ENCODE data around the gene AKAP6. TPM values are rescaled to one million over a fixed set of nuclear protein-coding genes. Genes with fewer than 3 reads are reported as not detected.
A peak's percentile ranks its signal among the peaks of the same experiment; 100 is the strongest.
"Not testable (repeated sequence)": the region's sequence is repeated elsewhere in the genome, so short reads cannot be mapped to it uniquely, and the experiment has no call there.

AKAP6 gene
- polyA plus RNA-seq, 1 donor = 8.5 TPM

DNA sequence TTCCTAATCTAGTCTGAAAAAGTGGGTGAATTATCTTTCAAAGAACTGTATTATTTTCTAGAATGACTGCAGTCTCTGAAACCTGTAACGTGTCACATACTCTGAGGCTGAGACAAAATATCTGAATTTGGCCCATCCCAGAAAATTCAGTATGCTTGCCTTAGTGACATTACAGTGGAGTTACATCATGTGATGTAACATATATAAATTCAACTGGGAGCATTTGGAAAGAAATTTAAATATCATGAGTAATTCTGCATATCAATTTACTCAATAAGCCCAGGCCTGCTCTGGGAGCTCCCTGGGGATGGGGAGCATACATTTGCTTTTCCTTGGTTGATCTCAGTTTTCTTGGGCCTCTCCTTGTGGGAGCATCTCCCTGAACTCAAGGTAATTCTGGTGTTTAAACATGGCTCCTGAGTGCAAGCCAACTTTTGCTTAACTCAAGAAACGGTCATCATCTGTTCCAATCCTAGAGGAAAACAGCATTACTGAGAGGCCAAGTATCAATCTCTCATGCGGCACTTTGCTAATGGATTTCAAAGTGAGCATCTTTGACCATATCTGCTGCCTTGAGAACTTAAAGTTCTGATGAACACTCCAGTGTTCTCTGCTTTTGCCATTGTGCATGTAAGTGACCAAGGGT, 54.4 kb downstream of the AKAP6 start:
- WGBS (ENCODE audit: insufficient coverage, low lambda C conversion rate) = no CpG with 5 or more reads among the region's 3 CpGs
- H3K4me3 ChIP-seq (ENCODE audit: low read length) = no peak overlapping the region
- H3K27ac ChIP-seq (ENCODE audit: low read length) = no peak overlapping the region
- no peak for DNase-seq
- no peaks in the 10 kb centered on the region for H3K4me1 ChIP-seq (ENCODE audit: control insufficient read depth, insufficient read depth, low read length)
- H3K27me3 ChIP-seq (ENCODE audit: control insufficient read depth, insufficient read depth, low read length) = no peaks in the 10 kb centered on the region
- H3K9me3 ChIP-seq (ENCODE audit: control insufficient read depth, low read depth, low read length) = no peaks in the 10 kb centered on the region
- H3K36me3 ChIP-seq (ENCODE audit: control insufficient read depth, insufficient read depth, low read length) = no peaks in the 10 kb centered on the region

DNA sequence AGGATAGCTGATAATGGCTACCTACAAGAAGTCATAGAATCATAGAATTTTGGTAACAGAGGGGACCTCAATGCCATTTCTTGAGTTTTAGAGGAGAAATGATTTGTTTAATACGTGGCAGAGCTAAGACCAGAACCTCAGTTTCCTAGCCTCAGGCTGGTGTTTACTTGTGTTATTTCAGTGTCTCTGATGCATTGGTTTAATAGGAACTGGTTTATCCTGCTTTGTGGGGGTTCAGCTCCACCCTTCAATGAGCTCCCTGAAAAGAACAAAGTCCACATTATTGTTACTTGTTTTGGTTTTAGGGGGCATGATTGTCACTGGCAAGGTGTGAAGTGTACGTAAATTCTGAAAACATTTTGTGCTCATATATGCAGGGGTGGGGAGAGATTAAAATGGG, 55.4 kb downstream of the AKAP6 start:
- Histone ChIP-seq H3K9me3 (ENCODE audit: control insufficient read depth, low read depth, low read length) (no peaks in the 10 kb centered on the region), H3K36me3 (ENCODE audit: control insufficient read depth, insufficient read depth, low read length) (no peaks in the 10 kb centered on the region), H3K4me3 (ENCODE audit: low read length) (no peak overlapping the region), H3K27ac (ENCODE audit: low read length) (no peak overlapping the region), H3K4me1 (ENCODE audit: control insufficient read depth, insufficient read depth, low read length) (no peaks in the 10 kb centered on the region), H3K27me3 (ENCODE audit: control insufficient read depth, insufficient read depth, low read length) (no peaks in the 10 kb centered on the region)
- 80% methylated on average over 1 of the region's 2 CpGs for WGBS (ENCODE audit: insufficient coverage, low lambda C conversion rate)
- DNase-seq = peak in 1 of 2 donors; percentile 18

GRCh38 chr14:32387295-32387694, 58.2 kb downstream of the AKAP6 start:
- not testable (repeated sequence) for H3K27ac ChIP-seq (ENCODE audit: low read length); H3K27me3 ChIP-seq (ENCODE audit: control insufficient read depth, insufficient read depth, low read length)
- 100% methylated on average over 1 of the region's 2 CpGs for WGBS (ENCODE audit: insufficient coverage, low lambda C conversion rate)

DNA sequence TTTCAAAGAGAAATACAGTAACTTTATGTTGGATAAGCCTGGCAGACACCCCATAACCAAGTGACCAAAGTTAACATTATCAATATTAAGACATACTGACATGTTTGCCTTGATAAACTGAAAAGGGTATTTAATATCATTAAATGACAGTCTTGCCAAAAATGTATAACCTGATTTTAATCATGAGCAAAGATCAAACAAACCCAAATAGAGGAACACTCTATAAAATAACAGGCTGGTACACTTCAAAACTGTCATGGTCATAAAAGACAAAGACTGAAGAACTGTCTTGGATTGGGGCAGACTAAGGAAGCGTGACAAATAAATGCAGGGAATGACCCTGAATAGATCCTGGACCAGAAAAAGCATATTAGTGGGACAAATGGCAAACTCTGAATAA, 64.0 kb downstream of the AKAP6 start:
- no peaks in the 10 kb centered on the region for H3K4me1 ChIP-seq (ENCODE audit: control insufficient read depth, insufficient read depth, low read length)
- DNase-seq = no peak
- no peak overlapping the region for H3K27ac ChIP-seq (ENCODE audit: low read length)
- H3K27me3 ChIP-seq (ENCODE audit: control insufficient read depth, insufficient read depth, low read length) = no peaks in the 10 kb centered on the region
- no peaks in the 10 kb centered on the region for H3K36me3 ChIP-seq (ENCODE audit: control insufficient read depth, insufficient read depth, low read length)
- 83% methylated on average over 1 of the region's 1 CpG for WGBS (ENCODE audit: insufficient coverage, low lambda C conversion rate)
- H3K4me3 ChIP-seq (ENCODE audit: low read length) = no peak overlapping the region
- no peaks in the 10 kb centered on the region for H3K9me3 ChIP-seq (ENCODE audit: control insufficient read depth, low read depth, low read length)

More at GRCh38 chr14:32387295-32387694, 58.2 kb downstream of the AKAP6 start:
- H3K4me1 ChIP-seq (ENCODE audit: control insufficient read depth, insufficient read depth, low read length); DNase-seq; H3K36me3 ChIP-seq (ENCODE audit: control insufficient read depth, insufficient read depth, low read length); H3K9me3 ChIP-seq (ENCODE audit: control insufficient read depth, low read depth, low read length); H3K4me3 ChIP-seq (ENCODE audit: low read length): not testable (repeated sequence)

DNA sequence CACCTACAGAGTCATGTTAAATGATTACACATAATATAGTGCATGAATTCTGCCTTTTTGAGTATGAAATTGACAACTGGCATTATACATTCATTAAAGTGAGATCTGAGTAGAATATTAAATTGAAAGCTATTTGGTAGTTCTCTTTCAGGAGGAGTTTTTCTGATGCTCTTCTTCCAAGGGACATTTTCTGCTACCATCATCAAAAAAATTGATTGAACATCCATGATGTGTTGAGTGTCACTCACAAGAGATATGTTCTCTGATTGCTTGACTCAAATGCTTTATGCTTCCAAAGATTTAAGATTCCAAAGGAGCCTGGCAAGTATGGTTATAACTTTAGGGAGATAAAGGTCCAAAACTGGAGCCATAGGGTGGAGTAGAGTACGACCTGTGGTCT, 64.9 kb downstream of the AKAP6 start:
- 88% methylated on average over 1 of the region's 1 CpG for WGBS (ENCODE audit: insufficient coverage, low lambda C conversion rate)
- H3K27me3 ChIP-seq (ENCODE audit: control insufficient read depth, insufficient read depth, low read length) = no peaks in the 10 kb centered on the region
- H3K9me3 ChIP-seq (ENCODE audit: control insufficient read depth, low read depth, low read length) = no peaks in the 10 kb centered on the region

DNA sequence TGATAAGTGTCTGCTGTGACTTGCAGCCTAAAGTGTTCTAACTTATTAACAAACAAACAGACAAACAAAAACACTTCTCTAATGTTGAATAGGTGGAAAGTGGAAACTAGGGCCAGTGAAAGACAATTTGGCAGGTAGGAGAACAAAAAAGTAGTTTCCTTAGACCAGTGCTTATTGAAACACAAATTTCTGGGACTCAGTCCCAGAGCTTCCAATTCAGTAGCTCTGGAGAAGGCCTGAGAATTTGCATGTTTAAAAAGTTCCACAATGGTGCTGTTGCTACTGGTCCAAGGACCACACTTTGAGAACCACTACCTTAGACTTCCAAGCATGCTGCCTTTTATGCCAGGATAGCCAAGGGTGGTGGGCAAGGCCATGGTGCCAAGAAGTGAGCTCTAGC, 67.8 kb downstream of the AKAP6 start:
- no peak for DNase-seq
- Histone ChIP-seq H3K27ac (ENCODE audit: low read length) (no peak overlapping the region), H3K27me3 (ENCODE audit: control insufficient read depth, insufficient read depth, low read length) (no peaks in the 10 kb centered on the region), H3K4me3 (ENCODE audit: low read length) (no peak overlapping the region), H3K36me3 (ENCODE audit: control insufficient read depth, insufficient read depth, low read length) (no peaks in the 10 kb centered on the region), H3K9me3 (ENCODE audit: control insufficient read depth, low read depth, low read length) (no peaks in the 10 kb centered on the region), H3K4me1 (ENCODE audit: control insufficient read depth, insufficient read depth, low read length) (no peaks in the 10 kb centered on the region)

More for the DNA sequence above, 64.9 kb downstream of the AKAP6 start:
- no peaks in the 10 kb centered on the region for H3K4me1 ChIP-seq (ENCODE audit: control insufficient read depth, insufficient read depth, low read length)
- H3K4me3 ChIP-seq (ENCODE audit: low read length) = no peak overlapping the region
- DNase-seq = no peak
- no peaks in the 10 kb centered on the region for H3K36me3 ChIP-seq (ENCODE audit: control insufficient read depth, insufficient read depth, low read length)
- no peak overlapping the region for H3K27ac ChIP-seq (ENCODE audit: low read length)

DNA sequence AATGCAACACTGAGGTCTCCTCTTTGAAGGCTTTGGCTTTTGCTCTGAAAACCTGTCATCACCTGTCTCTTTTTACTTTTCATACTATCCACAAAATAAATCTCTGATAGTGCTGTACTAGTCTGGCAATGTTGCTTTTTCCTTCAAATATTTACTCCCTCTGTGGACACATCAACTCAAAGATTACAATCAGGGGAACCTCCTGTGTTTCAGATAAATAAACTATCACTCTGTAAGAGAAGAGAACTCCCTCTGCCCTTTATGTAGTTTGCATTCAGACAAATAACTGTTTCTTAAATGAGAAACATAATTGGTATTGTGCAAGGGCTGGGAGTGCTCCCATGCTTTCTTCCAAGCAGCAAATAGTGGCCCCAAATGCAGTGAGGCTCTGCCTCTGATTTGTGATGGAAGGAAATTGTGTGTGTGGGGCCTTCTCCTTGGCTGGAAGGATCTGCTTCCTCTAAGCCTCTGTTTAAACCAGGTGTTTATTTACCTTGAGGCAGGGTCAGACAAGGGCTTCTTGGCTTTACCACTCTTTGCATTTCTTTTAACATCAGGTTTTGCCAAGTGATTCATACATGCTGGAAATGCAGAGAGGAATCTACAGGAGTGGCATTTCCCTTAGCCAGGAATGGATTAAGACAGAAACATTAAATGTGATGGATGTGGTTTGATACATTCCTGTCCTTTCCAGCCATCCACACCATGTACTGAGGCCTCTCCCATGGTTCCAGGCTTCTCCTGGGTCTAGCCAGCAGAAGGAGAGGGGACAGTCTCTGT, 69.0 kb downstream of the AKAP6 start:
- H3K27ac ChIP-seq (ENCODE audit: low read length) = no peak overlapping the region
- H3K9me3 ChIP-seq (ENCODE audit: control insufficient read depth, low read depth, low read length) = no peaks in the 10 kb centered on the region
- no peak for DNase-seq
- no peaks in the 10 kb centered on the region for H3K36me3 ChIP-seq (ENCODE audit: control insufficient read depth, insufficient read depth, low read length)
- no peaks in the 10 kb centered on the region for H3K4me1 ChIP-seq (ENCODE audit: control insufficient read depth, insufficient read depth, low read length)
- no peak overlapping the region for H3K4me3 ChIP-seq (ENCODE audit: low read length)
- no peaks in the 10 kb centered on the region for H3K27me3 ChIP-seq (ENCODE audit: control insufficient read depth, insufficient read depth, low read length)

DNA sequence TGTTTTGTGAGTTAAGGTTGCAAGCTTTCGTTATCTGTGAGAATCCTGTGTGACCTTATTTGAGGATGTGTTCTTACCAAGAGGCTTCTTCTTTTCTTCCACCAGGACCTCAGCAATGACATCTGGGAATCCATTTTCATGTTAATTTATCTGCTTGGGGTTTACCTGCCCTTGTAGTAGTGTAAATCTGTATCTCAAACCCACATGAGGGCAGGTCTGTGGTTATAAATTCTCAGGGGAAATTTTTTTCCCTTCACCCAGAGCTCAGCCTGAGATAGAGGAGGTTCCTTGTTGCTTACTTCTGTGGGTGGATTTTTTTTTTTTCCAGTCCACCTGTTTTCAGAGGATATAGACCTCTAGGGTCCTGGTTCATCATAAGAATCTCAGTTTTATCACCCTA, 70.8 kb downstream of the AKAP6 start:
- no peaks in the 10 kb centered on the region for H3K27me3 ChIP-seq (ENCODE audit: control insufficient read depth, insufficient read depth, low read length)
- no peak overlapping the region for H3K27ac ChIP-seq (ENCODE audit: low read length)
- H3K9me3 ChIP-seq (ENCODE audit: control insufficient read depth, low read depth, low read length) = no peaks in the 10 kb centered on the region
- DNase-seq = no peak
- no CpG with 5 or more reads among the region's 1 CpG for WGBS (ENCODE audit: insufficient coverage, low lambda C conversion rate)
- H3K36me3 ChIP-seq (ENCODE audit: control insufficient read depth, insufficient read depth, low read length) = no peaks in the 10 kb centered on the region
- H3K4me3 ChIP-seq (ENCODE audit: low read length) = no peak overlapping the region
- no peaks in the 10 kb centered on the region for H3K4me1 ChIP-seq (ENCODE audit: control insufficient read depth, insufficient read depth, low read length)

DNA sequence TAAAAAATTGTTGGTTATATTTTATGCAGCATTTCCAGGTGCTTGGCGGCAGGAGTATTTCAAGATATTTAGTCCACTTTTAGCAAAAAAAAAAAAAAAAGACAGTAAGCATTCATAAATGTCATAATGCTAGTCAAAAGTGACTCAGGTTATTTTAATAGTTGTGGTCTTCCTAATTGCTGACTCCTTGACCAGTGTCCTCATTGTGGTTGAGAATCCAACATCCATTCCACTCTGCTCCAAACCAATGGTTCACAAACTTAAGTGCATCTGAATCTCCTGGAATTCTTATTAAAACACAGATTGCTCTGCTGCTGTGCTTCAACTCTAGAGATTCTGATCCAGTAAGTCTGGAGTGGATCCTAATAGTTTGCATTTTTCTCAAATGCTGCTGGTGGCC, 71.4 kb downstream of the AKAP6 start:
- no peaks in the 10 kb centered on the region for H3K4me1 ChIP-seq (ENCODE audit: control insufficient read depth, insufficient read depth, low read length)
- DNase-seq = no peak
- no peaks in the 10 kb centered on the region for H3K9me3 ChIP-seq (ENCODE audit: control insufficient read depth, low read depth, low read length)
- H3K4me3 ChIP-seq (ENCODE audit: low read length) = no peak overlapping the region
- H3K27ac ChIP-seq (ENCODE audit: low read length) = no peak overlapping the region
- H3K27me3 ChIP-seq (ENCODE audit: control insufficient read depth, insufficient read depth, low read length) = no peaks in the 10 kb centered on the region
- WGBS (ENCODE audit: insufficient coverage, low lambda C conversion rate) = no CpG with 5 or more reads among the region's 1 CpG
- H3K36me3 ChIP-seq (ENCODE audit: control insufficient read depth, insufficient read depth, low read length) = no peaks in the 10 kb centered on the region

- WGBS (ENCODE audit: insufficient coverage, low lambda C conversion rate) = no CpG with 5 or more reads among the region's 3 CpGs
- DNase-seq = no peak
- no peaks in the 10 kb centered on the region for H3K9me3 ChIP-seq (ENCODE audit: control insufficient read depth, low read depth, low read length)
These were observed 73.9 kb downstream of the AKAP6 start for GRCh38 chr14:32403021-32403420.

DNA sequence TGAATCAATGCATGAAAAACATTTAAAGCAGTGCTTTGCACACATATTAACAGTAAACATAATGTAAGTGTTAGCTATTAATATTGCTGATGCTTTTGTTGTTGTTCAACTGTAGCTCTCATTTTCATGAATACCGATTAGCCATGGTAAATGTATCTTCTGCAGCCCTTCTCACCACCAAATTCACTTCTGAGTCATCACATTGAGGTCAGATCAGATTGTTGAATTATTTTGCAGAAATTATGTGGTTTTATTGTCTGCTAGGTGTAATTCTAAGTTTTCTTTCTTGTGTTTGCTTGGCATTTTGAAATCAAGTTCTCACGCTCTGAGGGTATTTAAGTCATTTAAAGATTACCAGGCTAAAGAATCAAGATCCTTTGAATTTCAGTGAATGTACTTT, 74.6 kb downstream of the AKAP6 start:
- no peak for DNase-seq
- Histone ChIP-seq H3K9me3 (ENCODE audit: control insufficient read depth, low read depth, low read length) (no peaks in the 10 kb centered on the region), H3K27me3 (ENCODE audit: control insufficient read depth, insufficient read depth, low read length) (no peaks in the 10 kb centered on the region), H3K4me3 (ENCODE audit: low read length) (no peak overlapping the region), H3K27ac (ENCODE audit: low read length) (no peak overlapping the region), H3K36me3 (ENCODE audit: control insufficient read depth, insufficient read depth, low read length) (no peaks in the 10 kb centered on the region), H3K4me1 (ENCODE audit: control insufficient read depth, insufficient read depth, low read length) (no peaks in the 10 kb centered on the region)
- 100% methylated on average over 1 of the region's 2 CpGs for WGBS (ENCODE audit: insufficient coverage, low lambda C conversion rate)

More at GRCh38 chr14:32403021-32403420, 73.9 kb downstream of the AKAP6 start:
- Histone ChIP-seq H3K4me1 (ENCODE audit: control insufficient read depth, insufficient read depth, low read length) (no peaks in the 10 kb centered on the region), H3K27ac (ENCODE audit: low read length) (no peak overlapping the region), H3K27me3 (ENCODE audit: control insufficient read depth, insufficient read depth, low read length) (no peaks in the 10 kb centered on the region), H3K4me3 (ENCODE audit: low read length) (no peak overlapping the region), H3K36me3 (ENCODE audit: control insufficient read depth, insufficient read depth, low read length) (no peaks in the 10 kb centered on the region)

All from large intestine (tissue), 3 donors.